Measurements from ENCODE around the gene BAZ1A. TPM values are rescaled to one million over a fixed set of nuclear protein-coding genes. Genes with fewer than 3 reads are reported as not detected.

The BAZ1A gene
- total RNA-seq, 1 donor from 2014 or later, result 39.4 TPM

GRCh38 chr14:34792598-34792997 is 82.6 kb downstream of the BAZ1A start:
- TF ChIP-seq CTCF (conservative IDR thresholded peaks at IDR 0.05; ENCODE audit: low read depth, low read length), result no peak
- no peak for DNase-seq (ENCODE audit: low read depth)
- H3K4me3 ChIP-seq (ENCODE audit: low read depth, low read length), result no peak overlapping the region

- no peak for TF ChIP-seq CTCF (conservative IDR thresholded peaks at IDR 0.05; ENCODE audit: low read depth, low read length)
- H3K4me3 ChIP-seq (ENCODE audit: low read depth, low read length), result no peak overlapping the region
- DNase-seq (ENCODE audit: low read depth), result no peak
These were observed 89.7 kb downstream of the BAZ1A start for GRCh38 chr14:34785223-34786006.

- no peak for DNase-seq (ENCODE audit: low read depth)
- no peak overlapping the region for H3K4me3 ChIP-seq (ENCODE audit: low read depth, low read length)
- TF ChIP-seq CTCF (conservative IDR thresholded peaks at IDR 0.05; ENCODE audit: low read depth, low read length), result no peak
These were observed 93.1 kb downstream of the BAZ1A start for GRCh38 chr14:34782031-34782430.

- TF ChIP-seq CTCF (conservative IDR thresholded peaks at IDR 0.05; ENCODE audit: low read depth, low read length), result no peak
- DNase-seq (ENCODE audit: low read depth), result peak; percentile 25
- no peak overlapping the region for H3K4me3 ChIP-seq (ENCODE audit: low read depth, low read length)
These were observed 93.9 kb downstream of the BAZ1A start for GRCh38 chr14:34781242-34781641.

- DNase-seq (ENCODE audit: low read depth), result no peak
- H3K4me3 ChIP-seq (ENCODE audit: low read depth, low read length), result no peak overlapping the region
- TF ChIP-seq CTCF (conservative IDR thresholded peaks at IDR 0.05; ENCODE audit: low read depth, low read length), result no peak
These were observed 94.5 kb downstream of the BAZ1A start for GRCh38 chr14:34780646-34781045.

GRCh38 chr14:34778744-34779143 is 96.4 kb downstream of the BAZ1A start:
- H3K4me3 ChIP-seq (ENCODE audit: low read depth, low read length), result no peak overlapping the region
- no peak for TF ChIP-seq CTCF (conservative IDR thresholded peaks at IDR 0.05; ENCODE audit: low read depth, low read length)
- no peak for DNase-seq (ENCODE audit: low read depth)

GRCh38 chr14:34776611-34777010 is 98.5 kb downstream of the BAZ1A start:
- DNase-seq (ENCODE audit: low read depth), result no peak
- no peak overlapping the region for H3K4me3 ChIP-seq (ENCODE audit: low read depth, low read length)
- TF ChIP-seq CTCF (conservative IDR thresholded peaks at IDR 0.05; ENCODE audit: low read depth, low read length), result no peak
